Stimulated activated CD4-positive, alpha-beta T cell treated with anti-CD3 and anti-CD28 coated beads, Interleukin-1b, Interleukin-23, amount 100 ng/mL, for 24 hours (primary cell): ENCODE data around the gene IFRD2.
A peak's percentile ranks its signal among the peaks of the same experiment; 100 is the strongest.

Experiments
- DNase-seq, 4 experiments: peaks; one replicate each; pipeline ENCODE4 v3.0.0-alpha.2; 2020; ENCODE audit warnings: low read depth in 4 of 4, low spot score in 1 of 4

IFRD2 gene

GRCh38 chr3:50292159-50293078 is at the start of gene IFRD2:
Gene IFRD2 (minus strand): TSS chr3:50292429. CDS start chr3:50292274, 155 bp downstream.
- DNase-seq = peak; percentile 81 to 94 (median 88)

- no peak for DNase-seq
Measured at GRCh38 chr3:50341537-50341936, 49.3 kb upstream of the IFRD2 start.

GRCh38 chr3:50340448-50341329 is 48.5 kb upstream of the IFRD2 start, which contains the start of gene RASSF1:
Gene RASSF1 (minus strand): TSS chr3:50340836. CDS start chr3:50340805, 31 bp downstream.
- DNase-seq = peak in 2 of 4 experiments; percentile 44 to 71

- DNase-seq = no peak
Measured at GRCh38 chr3:50340147-50340447, 47.9 kb upstream of the IFRD2 start.

- no peak for DNase-seq
Measured at GRCh38 chr3:50339485-50340146, 47.4 kb upstream of the IFRD2 start.

GRCh38 chr3:50338965-50339364 is 46.7 kb upstream of the IFRD2 start:
- no peak for DNase-seq

- peak; percentile 86 to 99 (median 93) for DNase-seq
Measured at GRCh38 chr3:50337175-50337861, 45.1 kb upstream of the IFRD2 start.

- DNase-seq = peak in 1 of 4 experiments; percentile 26
Measured at GRCh38 chr3:50336452-50337174, 44.4 kb upstream of the IFRD2 start.

- no peak for DNase-seq
Measured at GRCh38 chr3:50334339-50335075, 42.3 kb upstream of the IFRD2 start.

- DNase-seq = no peak
Measured at GRCh38 chr3:50333744-50334328, 41.6 kb upstream of the IFRD2 start.

GRCh38 chr3:50331364-50331907 is 39.2 kb upstream of the IFRD2 start:
- DNase-seq = no peak

GRCh38 chr3:50330330-50330729 is 38.1 kb upstream of the IFRD2 start:
- DNase-seq = no peak

GRCh38 chr3:50327943-50328691 is 35.9 kb upstream of the IFRD2 start, which contains the start of gene TUSC2:
Gene TUSC2 (minus strand): TSS chr3:50328223. CDS start chr3:50328099, 124 bp downstream.
- DNase-seq = peak; percentile 89 to 94 (median 92)

GRCh38 chr3:50327129-50327528 is 34.9 kb upstream of the IFRD2 start:
- DNase-seq = no peak

GRCh38 chr3:50326182-50326541 is 33.9 kb upstream of the IFRD2 start:
- no peak for DNase-seq

- no peak for DNase-seq
Measured at GRCh38 chr3:50325497-50326181, 33.4 kb upstream of the IFRD2 start.

- no peak for DNase-seq
Measured at GRCh38 chr3:50325113-50325480, 32.9 kb upstream of the IFRD2 start.
